Gastrocnemius medialis (tissue), 4 donors: ENCODE measurements around the gene KRT80.

Experiments
- CTCF ChIP-seq, 5 experiments: fragments of 450-650 bp in 3 of 5; fragments of 200-600 bp in 2 of 5; sonication (generic) in 2 of 5; IDR thresholded peaks in 4 of 5; conservative IDR thresholded peaks in 1 of 5; 1 replicate in 4 of 5; 2 replicates in 1 of 5; pipeline ENCODE4 v1.5.1; 2016 to 2019; ENCODE audit warnings: antibody characterized with exemption in 5 of 5, mild to moderate bottlenecking in 3 of 5, moderate library complexity in 3 of 5
- POLR2A ChIP-seq, 2 donors: fragments of 450-650 bp; IDR thresholded peaks; one replicate each; pipeline ENCODE4 v1.6.1; 2017; ENCODE audit warnings: antibody characterized with exemption in 2 of 2, mild to moderate bottlenecking in 2 of 2, moderate library complexity in 2 of 2

DNA sequence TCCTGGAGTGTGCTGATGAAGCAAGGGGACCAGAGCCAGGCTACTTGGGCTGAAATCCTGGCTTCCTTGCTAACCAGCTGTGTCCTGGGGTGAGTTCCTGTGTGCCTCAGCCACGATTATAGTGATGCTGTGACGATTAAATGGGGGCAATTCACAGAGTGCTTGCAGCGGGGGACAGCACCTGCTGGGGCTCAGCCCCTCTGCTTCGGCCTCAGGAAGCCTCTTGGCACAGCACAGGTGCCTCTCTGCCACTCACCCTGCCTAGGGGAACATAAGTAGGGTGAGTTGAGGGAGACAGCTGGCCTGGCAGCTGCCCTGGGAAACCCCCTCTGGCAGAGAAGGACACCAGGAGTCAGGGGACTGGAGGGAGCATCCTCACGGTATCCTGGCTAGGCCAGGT, 9.4 kb downstream of the KRT80 start:
- no peak for TF ChIP-seq CTCF (IDR thresholded peaks at IDR 0.05 in 4 of 5, conservative IDR thresholded peaks at IDR 0.05 in 1 of 5)
- TF ChIP-seq POLR2A (IDR thresholded peaks at IDR 0.05), result no peak
